H1 (cell line): Measurements from ENCODE around the gene PCDHA1. TPM values are rescaled to one million over a fixed set of nuclear protein-coding genes. Genes with fewer than 3 reads are reported as not detected.

Experiments
- CTCF ChIA-PET: fragments of 300-600 bp; sonication (Branson Sonifier 250); formaldehyde crosslinking; loops from one replicate; lab custom pipeline; 2021; ENCODE audit not compliant: partially characterized antibody; lab: Charles Lee
- POLR2A ChIA-PET: fragments of 300-600 bp; sonication (Branson Sonifier 250); formaldehyde crosslinking; loops from one replicate; lab custom pipeline; 2021; ENCODE audit warnings: inconsistent platforms; ENCODE audit not compliant: partially characterized antibody; lab: Charles Lee
- DNase-seq, 2 experiments: peaks; one replicate each; pipeline versions ENCODE4 v3.0.0 to v3.0.0-alpha.2; 2010 to 2022; ENCODE audit warnings: low spot score in 2 of 2, low read depth in 1 of 2, mixed read lengths in 1 of 2
- FAIRE-seq: peaks from 2 replicates; lab custom pipeline; 2011; peaks lifted over from hg19 to GRCh38; lab: Jason Lieb, UNC
- H2AFZ ChIP-seq: 2 replicates; pipeline ENCODE4 v1.8.1; 2012; ENCODE audit warnings: low read length, inconsistent platforms
- H2AK5ac ChIP-seq: 2 replicates; pipeline ENCODE4 v1.6.1; 2013; ENCODE audit warnings: low read depth, low read length
- H2BK120ac ChIP-seq: replicated peaks from 2 replicates; pipeline ENCODE3; 2013; ENCODE audit warnings: low read depth, low read length, inconsistent platforms
- H2BK12ac ChIP-seq: 2 replicates; pipeline ENCODE4 v1.6.1; 2013; ENCODE audit warnings: low read depth, low read length
- H2BK15ac ChIP-seq: 2 replicates; pipeline ENCODE4 v1.6.1; 2013; ENCODE audit warnings: low read length
- H2BK20ac ChIP-seq: 2 replicates; pipeline ENCODE4 v1.6.1; 2013; ENCODE audit warnings: low read length
- H2BK5ac ChIP-seq: 2 replicates; pipeline ENCODE4 v1.6.1; 2013; ENCODE audit warnings: low read depth, low read length
- H3K14ac ChIP-seq: 2 replicates; pipeline ENCODE4 v1.6.1; 2013; ENCODE audit warnings: inconsistent platforms; ENCODE audit not compliant: insufficient read length
- H3K18ac ChIP-seq: 2 replicates; pipeline ENCODE4 v1.6.1; 2013; ENCODE audit warnings: low read length; ENCODE audit errors: extremely low read depth
- H3K23ac ChIP-seq: 2 replicates; pipeline ENCODE4 v1.6.1; 2013; ENCODE audit warnings: inconsistent platforms; ENCODE audit not compliant: insufficient read length
- H3K23me2 ChIP-seq: 2 replicates; pipeline ENCODE4 v1.6.1; 2013; ENCODE audit warnings: low read depth, low read length
- H3K27ac ChIP-seq: 2 replicates; pipeline ENCODE4 v1.6.1; 2011; ENCODE audit warnings: low read depth, low read length, inconsistent platforms
- H3K27me3 ChIP-seq, 4 experiments: replicated peaks in 1 of 4; 1 replicate in 1 of 4; 2 replicates in 3 of 4; pipeline versions ENCODE4 v1.6.1 to v1.8.1; 2011 to 2013; ENCODE audit warnings: low read length in 3 of 4, mild to moderate bottlenecking in 3 of 4, inconsistent platforms in 2 of 4, mixed read lengths in 2 of 4, moderate library complexity in 1 of 4; ENCODE audit not compliant: control insufficient read depth in 3 of 4, insufficient read depth in 3 of 4; ENCODE audit errors: extremely low read depth in 1 of 4
- H3K36me3 ChIP-seq, 4 experiments: 2 replicates each; pipeline versions ENCODE4 v1.6.1 to v1.8.1; 2011 to 2013; ENCODE audit warnings: mild to moderate bottlenecking in 4 of 4, low read length in 3 of 4, moderate library complexity in 2 of 4, control low read depth in 1 of 4, inconsistent platforms in 1 of 4; ENCODE audit not compliant: insufficient read depth in 4 of 4, control insufficient read depth in 2 of 4
- H3K4ac ChIP-seq: replicated peaks from 2 replicates; pipeline ENCODE3; 2013; ENCODE audit warnings: low read length, low read depth, mixed read lengths, inconsistent platforms; ENCODE audit not compliant: insufficient read length
- H3K4me1 ChIP-seq, 4 experiments: replicated peaks in 1 of 4; 1 replicate in 1 of 4; 2 replicates in 3 of 4; pipeline versions ENCODE4 v1.6.1 to v1.8.1; 2011 to 2013; ENCODE audit warnings: low read length in 3 of 4, inconsistent platforms in 2 of 4, mixed read lengths in 1 of 4; ENCODE audit not compliant: insufficient read depth in 4 of 4, control insufficient read depth in 3 of 4
- H3K4me2 ChIP-seq, 2 experiments: 2 replicates each; pipeline versions ENCODE4 v1.6.1 to v1.8.1; 2011 to 2013; ENCODE audit warnings: low read depth in 2 of 2, low read length in 2 of 2, control low read depth in 1 of 2, inconsistent platforms in 1 of 2, mild to moderate bottlenecking in 1 of 2; ENCODE audit not compliant: insufficient read depth in 1 of 2
- H3K4me3 ChIP-seq, 4 experiments: fragments of 200-600, 300-600 bp in 1 of 4; sonication (generic), shearing (Covaris generic), sonication (Bioruptor Twin) in 1 of 4; 2 replicates each; pipeline versions ENCODE4 v1.5.1 to v1.8.1; 2011 to 2016; ENCODE audit warnings: low read length in 4 of 4, low read depth in 3 of 4, control low read depth in 2 of 4, inconsistent platforms in 2 of 4, mild to moderate bottlenecking in 2 of 4, mixed read lengths in 1 of 4, moderate library complexity in 1 of 4; ENCODE audit not compliant: insufficient read depth in 2 of 4; ENCODE audit errors: extremely low read depth in 1 of 4
- H3K56ac ChIP-seq: replicated peaks from 2 replicates; pipeline ENCODE3; 2013; ENCODE audit warnings: low read depth, mild to moderate bottlenecking, mixed read lengths, low read length, inconsistent platforms; ENCODE audit not compliant: insufficient read length
- H3K79me1 ChIP-seq: 2 replicates; pipeline ENCODE4 v1.6.1; 2013; ENCODE audit warnings: low read depth, low read length, control low read depth
- H3K79me2 ChIP-seq, 2 experiments: 2 replicates each; pipeline versions ENCODE4 v1.6.1 to v1.8.1; 2012 to 2013; ENCODE audit warnings: low read length in 2 of 2, mild to moderate bottlenecking in 2 of 2, inconsistent platforms in 1 of 2; ENCODE audit not compliant: insufficient read depth in 2 of 2, control insufficient read depth in 1 of 2
- H3K9ac ChIP-seq, 4 experiments: replicated peaks in 1 of 4; 1 replicate in 1 of 4; 2 replicates in 3 of 4; pipeline versions ENCODE4 v1.6.1 to v1.8.1; 2011 to 2013; ENCODE audit warnings: low read depth in 3 of 4, low read length in 3 of 4, control low read depth in 2 of 4, mild to moderate bottlenecking in 2 of 4, moderate library complexity in 2 of 4, inconsistent platforms in 1 of 4; ENCODE audit errors: extremely low read depth in 1 of 4
- H3K9me3 ChIP-seq, 2 experiments: 2 replicates each; pipeline versions ENCODE4 v1.6.1 to v1.8.1; 2012 to 2013; ENCODE audit warnings: mild to moderate bottlenecking in 2 of 2, moderate library complexity in 2 of 2, control low read depth in 1 of 2, inconsistent platforms in 1 of 2, low read depth in 1 of 2, low read length in 1 of 2, mixed read lengths in 1 of 2; ENCODE audit not compliant: insufficient read depth in 2 of 2
- H4K20me1 ChIP-seq, 2 experiments: replicated peaks in 1 of 2; 2 replicates each; pipeline versions ENCODE3 to v1.8.1; 2011 to 2013; ENCODE audit warnings: inconsistent platforms in 2 of 2, low read length in 2 of 2, mild to moderate bottlenecking in 1 of 2; ENCODE audit not compliant: insufficient read depth in 2 of 2, control insufficient read depth in 1 of 2
- H4K5ac ChIP-seq: 2 replicates; pipeline ENCODE4 v1.6.1; 2013; ENCODE audit warnings: low read length, low read depth, mixed read lengths, inconsistent platforms; ENCODE audit not compliant: insufficient read length
- H4K8ac ChIP-seq: 2 replicates; pipeline ENCODE4 v1.8.0; 2013; ENCODE audit warnings: mild to moderate bottlenecking, moderate library complexity, low read length, inconsistent platforms; ENCODE audit not compliant: insufficient read depth; ENCODE audit errors: extremely low read depth
- H4K91ac ChIP-seq: replicated peaks from 2 replicates; pipeline ENCODE3; 2013; ENCODE audit warnings: low read length, mixed read lengths, inconsistent platforms; ENCODE audit not compliant: insufficient read length
- BRCA1 ChIP-seq: IDR thresholded peaks from 2 replicates; pipeline ENCODE4 v1.6.1; 2012; ENCODE audit warnings: low read depth, low read length, improper control_type of control experiment
- EGR1 ChIP-seq: IDR thresholded peaks from 2 replicates; pipeline ENCODE4 v1.6.1; 2011; ENCODE audit warnings: low read depth, low read length, borderline replicate concordance
- FOSL1 ChIP-seq: IDR thresholded peaks from 2 replicates; pipeline ENCODE4 v1.6.1; 2011; ENCODE audit warnings: mild to moderate bottlenecking, low read depth, low read length, moderate library complexity; ENCODE audit not compliant: insufficient read depth
- HDAC2 ChIP-seq, 2 experiments: fragments of 300-600 bp in 1 of 2; sonication (generic) in 1 of 2; IDR thresholded peaks; 2 replicates each; pipeline ENCODE4 v1.6.1; 2011 to 2012; ENCODE audit warnings: low read depth in 2 of 2, low read length in 2 of 2, mild to moderate bottlenecking in 2 of 2, moderate library complexity in 2 of 2, borderline replicate concordance in 1 of 2, inconsistent platforms in 1 of 2
- RXRA ChIP-seq: IDR thresholded peaks from 2 replicates; pipeline ENCODE4 v1.6.1; 2011; ENCODE audit warnings: low read depth, mild to moderate bottlenecking, low read length, moderate library complexity; ENCODE audit not compliant: insufficient read depth
- SUZ12 ChIP-seq: fragments of 200-600 bp; sonication (generic); IDR thresholded peaks from 2 replicates; pipeline ENCODE4 v1.6.1; 2012; ENCODE audit warnings: mild to moderate bottlenecking, inconsistent platforms, low read length, moderate library complexity, mixed read lengths
- TEAD4 ChIP-seq: IDR thresholded peaks from 2 replicates; pipeline ENCODE4 v1.6.1; 2012; ENCODE audit warnings: low read depth, low read length, inconsistent platforms, mixed read lengths
- YY1 ChIP-seq: IDR thresholded peaks from 2 replicates; pipeline ENCODE4 v1.6.1; 2011; ENCODE audit warnings: low read depth, mild to moderate bottlenecking, low read length
- ZNF274 ChIP-seq: IDR thresholded peaks from 2 replicates; pipeline ENCODE4 v1.7.0; 2012; ENCODE audit warnings: low read length, borderline replicate concordance; ENCODE audit errors: extremely low read depth
- polyA plus RNA-seq, 7 experiments: library from polyadenylated mRNA; depleted of rRNA in 3 of 7; stranded (reverse) in 5 of 7; unstranded in 2 of 7; fragments of >200 nt in 5 of 7; fragments of 200-250 nt in 2 of 7; gene quantifications; 1 replicate in 5 of 7; 2 replicates in 1 of 7; 4 replicates in 1 of 7; pipeline versions ENCODE4 v1.2.1 to v1.2.3, GENCODE V29; 2011 to 2013; ENCODE audit warnings: missing spikeins in 2 of 7, mixed read lengths in 2 of 7
- total RNA-seq: library from RNA; stranded (reverse); fragmentation: NEBNext Ultra II Directional; extraction: Animal tissue kit (Norgen Biotek cat#: 25700); gene quantifications from 2 replicates; pipeline ENCODE4 v1.2.1, GENCODE V29; 2021
- TF ChIP-seq, protein P1 (sequence below): IDR thresholded peaks from 2 replicates; pipeline ENCODE4 v1.6.1; 2012; ENCODE audit warnings: inconsistent platforms

Gene PCDHA1
- total and polyA plus RNA-seq, 2 of the 8 experiments (the other 6 are each of a cell fraction or from before 2014, with no cell fraction given) = 0.23 to 0.50 TPM

DNA sequence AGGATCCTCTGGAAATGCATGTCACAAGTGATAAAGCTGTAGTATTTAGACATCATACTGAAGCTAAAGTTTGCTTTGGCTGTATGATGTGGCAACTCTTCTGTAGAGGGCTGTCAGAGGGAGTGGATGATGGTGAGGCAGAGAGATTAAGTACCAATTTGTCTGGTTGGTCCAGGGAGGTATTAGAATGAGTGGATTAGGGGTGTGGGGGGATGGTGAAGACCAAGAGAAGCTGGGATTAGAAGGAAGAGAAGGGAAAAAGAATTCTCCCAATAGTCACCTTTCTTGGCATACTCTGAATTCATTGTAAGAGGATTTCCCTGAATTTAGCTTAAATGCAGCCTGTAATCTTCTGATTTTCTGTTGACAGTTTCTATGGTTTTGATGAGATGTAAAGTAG, 183.9 kb downstream of the PCDHA1 start:
- Histone ChIP-seq H3K4me3 (no peak overlapping the region), H3K9ac (no peak overlapping the region)
- TF ChIP-seq SUZ12 = no peak
- no peak for TF ChIP-seq YY1
- TF ChIP-seq FOSL1 = no peak
- no peak for TF ChIP-seq BRCA1
- no peak for TF ChIP-seq RXRA
- no peak for TF ChIP-seq ZNF274
- TF ChIP-seq EGR1 = no peak
- TF ChIP-seq, protein P1, sequence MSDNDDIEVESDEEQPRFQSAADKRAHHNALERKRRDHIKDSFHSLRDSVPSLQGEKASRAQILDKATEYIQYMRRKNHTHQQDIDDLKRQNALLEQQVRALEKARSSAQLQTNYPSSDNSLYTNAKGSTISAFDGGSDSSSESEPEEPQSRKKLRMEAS = no peak
- TF ChIP-seq TEAD4 = no peak
- TF ChIP-seq HDAC2 (IDR thresholded peaks at IDR 0.05; ENCODE audit: borderline replicate concordance in 1 of 2, low read depth in 2 of 2, low read length in 2 of 2) = no peak
- TF ChIP-seq, all 59 proteins: peak for 0
- Histone ChIP-seq H3K4ac (no peak overlapping the region), H3K23ac (no peak overlapping the region), H3K56ac (no peak overlapping the region), H3K79me2 (peaks cover 0 to 3% of the 10 kb centered on the region in 2 experiments; a peak in 2 of 4 replicates), H3K14ac (no peak overlapping the region), H3K18ac (no peak overlapping the region), H2BK5ac (no peak overlapping the region), H4K5ac (no peak overlapping the region), H3K4me2 (no peak overlapping the region), H4K20me1 (peaks cover 9 to 18% of the 10 kb centered on the region in 2 experiments), H2BK20ac (no peak overlapping the region), H3K27ac (no peak overlapping the region), H4K91ac (no peak overlapping the region), H2AFZ (no peak overlapping the region), H2AK5ac (no peak overlapping the region), H3K4me1 (peaks cover 2 to 11% (median 8%) of the 10 kb centered on the region in 4 experiments; a peak in 5 of 7 replicates), H4K8ac (no peak overlapping the region), H3K27me3 (peaks cover 2 to 25% (median 20%) of the 10 kb centered on the region in 4 experiments), H2BK120ac (no peak overlapping the region), H3K9me3 (no peaks in the 10 kb centered on the region), H2BK12ac (no peak overlapping the region), H2BK15ac (no peak overlapping the region), H3K79me1 (no peaks in the 10 kb centered on the region), H3K36me3 (no peaks in the 10 kb centered on the region), H3K23me2 (peaks cover 15% of the 10 kb centered on the region)
- ChIA-PET POLR2A (interaction anchor here (0.7 to 13.7 kb wide), 5 partner anchors 9 to 39 kb away, joined by 3 to 123 read pairs (median 3); no protein-coding TSS in a partner anchor), CTCF (interaction anchor here (0.8 to 2.0 kb wide), 9 partner anchors 13 to 87 kb away, joined by 3 to 7 read pairs (median 5); partner anchors contain the start of gene PCDHA13)
- DNase-seq = no peak
- FAIRE-seq = no peak
